HAP-1 (cell line): ENCODE data around the gene PTCD2.
A peak's percentile ranks its signal among the peaks of the same experiment; 100 is the strongest.

Experiments used
- DNase-seq, 2 experiments: peaks; one replicate each; pipeline ENCODE4 v3.0.0-alpha.2; 2016 to 2020; ENCODE audit warnings: low spot score in 2 of 2
- H3K27me3 ChIP-seq: fragments of 250-450 bp; sonication (Bioruptor Pico); 2 replicates; pipeline ENCODE4 v1.5.1; 2020; ENCODE audit warnings: low read depth, mild to moderate bottlenecking, moderate library complexity
- H3K36me3 ChIP-seq: fragments of 250-450 bp; sonication (Bioruptor Pico); replicated peaks from 2 replicates; pipeline ENCODE4 v1.5.1; 2020; ENCODE audit warnings: mild to moderate bottlenecking
- H3K4me1 ChIP-seq: fragments of 250-450 bp; sonication (Bioruptor Pico); 2 replicates; pipeline ENCODE4 v1.5.1; 2020; ENCODE audit warnings: mild to moderate bottlenecking
- H3K4me3 ChIP-seq: fragments of 250-450 bp; sonication (Bioruptor Pico); 2 replicates; pipeline ENCODE4 v1.5.1; 2020; ENCODE audit warnings: mild to moderate bottlenecking, moderate library complexity
- H3K9me3 ChIP-seq: fragments of 250-450 bp; sonication (Bioruptor Pico); 2 replicates; pipeline ENCODE4 v1.5.1; 2020; ENCODE audit warnings: mild to moderate bottlenecking, moderate library complexity
- in situ Hi-C: fragments of 300-500 bp; cut with MboI; formaldehyde crosslinking; loops from 3 replicates; pipeline ENCODE4 v1.14.3; 2020; ENCODE audit warnings: low sequenced_read_pairs, inconsistent platforms, mixed read lengths

The PTCD2 gene

GRCh38 chr5:72319976-72320752 lies at the start of gene PTCD2, which contains the start of gene MRPS27:
TSS of gene PTCD2 (plus strand) at chr5:72320373. CDS start at chr5:72320383, 10 bp downstream.
TSS of gene MRPS27 (minus strand) at chr5:72320240. CDS start at chr5:72320221, 19 bp downstream.
- in situ Hi-C loops = loop anchor here (10.0 to 25.0 kb wide), 2 partner anchors 175 to 733 kb away; partner anchors contain the start of gene MCCC2
- H3K27me3 ChIP-seq = no peaks in the 10 kb centered on the region
- peak within 1 kb of the TSS; percentile 84 for H3K4me3 ChIP-seq
- H3K4me1 ChIP-seq = peaks cover 9% of the 10 kb centered on the region
- H3K36me3 ChIP-seq = peaks cover 14% of the 10 kb centered on the region
- H3K9me3 ChIP-seq = no peaks in the 10 kb centered on the region
- peak; percentile 94 to 98 for DNase-seq

GRCh38 chr5:72271702-72272101 lies 48.5 kb upstream of the PTCD2 start:
- Histone ChIP-seq H3K27me3 (no peaks in the 10 kb centered on the region), H3K4me1 (no peaks in the 10 kb centered on the region), H3K36me3 (peaks cover 3% of the 10 kb centered on the region), H3K9me3 (no peaks in the 10 kb centered on the region), H3K4me3 (no peak overlapping the region)
- in situ Hi-C loops = no loop called here
- DNase-seq = no peak

- DNase-seq = no peak
- in situ Hi-C loops = no loop called here
- no peak overlapping the region for H3K4me3 ChIP-seq
- H3K4me1 ChIP-seq = no peaks in the 10 kb centered on the region
- no peaks in the 10 kb centered on the region for H3K9me3 ChIP-seq
- H3K27me3 ChIP-seq = no peaks in the 10 kb centered on the region
- peaks cover 3% of the 10 kb centered on the region for H3K36me3 ChIP-seq
Observed at GRCh38 chr5:72272398-72272797, 47.8 kb upstream of the PTCD2 start.

- no peaks in the 10 kb centered on the region for H3K27me3 ChIP-seq
- no peaks in the 10 kb centered on the region for H3K9me3 ChIP-seq
- H3K4me1 ChIP-seq = no peaks in the 10 kb centered on the region
- no peak overlapping the region for H3K4me3 ChIP-seq
- in situ Hi-C loops = no loop called here
- H3K36me3 ChIP-seq = peaks cover 3% of the 10 kb centered on the region
- DNase-seq = no peak
Observed at GRCh38 chr5:72273547-72273946, 46.6 kb upstream of the PTCD2 start.

GRCh38 chr5:72276219-72276752 lies 43.9 kb upstream of the PTCD2 start:
- Histone ChIP-seq H3K4me1 (no peaks in the 10 kb centered on the region), H3K27me3 (no peaks in the 10 kb centered on the region), H3K36me3 (peaks cover under 1% of the 10 kb centered on the region), H3K4me3 (no peak overlapping the region), H3K9me3 (no peaks in the 10 kb centered on the region)
- no peak for DNase-seq
- in situ Hi-C loops = no loop called here

GRCh38 chr5:72280581-72281069 lies 39.5 kb upstream of the PTCD2 start:
- H3K36me3 ChIP-seq = peaks cover 7% of the 10 kb centered on the region

GRCh38 chr5:72281430-72281763 lies 38.8 kb upstream of the PTCD2 start:
- DNase-seq = no peak
- no peaks in the 10 kb centered on the region for H3K27me3 ChIP-seq
- H3K36me3 ChIP-seq = peaks cover 7% of the 10 kb centered on the region
- in situ Hi-C loops = no loop called here
- no peak overlapping the region for H3K4me3 ChIP-seq
- H3K9me3 ChIP-seq = no peaks in the 10 kb centered on the region
- H3K4me1 ChIP-seq = peaks cover 5% of the 10 kb centered on the region; the same call in 1 of the 2 replicates

More at GRCh38 chr5:72280581-72281069, 39.5 kb upstream of the PTCD2 start:
- peak in 1 of 2 experiments; percentile 37 for DNase-seq
- Histone ChIP-seq H3K4me3 (no peak overlapping the region), H3K4me1 (peaks cover 5% of the 10 kb centered on the region; the same call in 1 of the 2 replicates), H3K27me3 (no peaks in the 10 kb centered on the region), H3K9me3 (no peaks in the 10 kb centered on the region)
- in situ Hi-C loops = no loop called here

- no peak for DNase-seq
- peaks cover 5% of the 10 kb centered on the region; the same call in 1 of the 2 replicates for H3K4me1 ChIP-seq
- no peaks in the 10 kb centered on the region for H3K9me3 ChIP-seq
- in situ Hi-C loops = no loop called here
- H3K27me3 ChIP-seq = no peaks in the 10 kb centered on the region
- H3K4me3 ChIP-seq = no peak overlapping the region
- peaks cover 7% of the 10 kb centered on the region for H3K36me3 ChIP-seq
Observed at GRCh38 chr5:72281764-72282499, 38.2 kb upstream of the PTCD2 start.

- H3K9me3 ChIP-seq = no peaks in the 10 kb centered on the region
- no peak overlapping the region for H3K4me3 ChIP-seq
- no peak for DNase-seq
- H3K36me3 ChIP-seq = peaks cover 10% of the 10 kb centered on the region
- no peaks in the 10 kb centered on the region for H3K27me3 ChIP-seq
- in situ Hi-C loops = no loop called here
- H3K4me1 ChIP-seq = peaks cover 5% of the 10 kb centered on the region; the same call in 1 of the 2 replicates
Observed at GRCh38 chr5:72282878-72283277, 37.3 kb upstream of the PTCD2 start.

GRCh38 chr5:72283358-72283757 lies 36.8 kb upstream of the PTCD2 start:
- H3K4me1 ChIP-seq = peaks cover 5% of the 10 kb centered on the region; the same call in 1 of the 2 replicates
- in situ Hi-C loops = no loop called here
- no peaks in the 10 kb centered on the region for H3K27me3 ChIP-seq
- peaks cover 10% of the 10 kb centered on the region for H3K36me3 ChIP-seq
- no peak overlapping the region for H3K4me3 ChIP-seq
- no peaks in the 10 kb centered on the region for H3K9me3 ChIP-seq
- no peak for DNase-seq

GRCh38 chr5:72284559-72285423 lies 35.4 kb upstream of the PTCD2 start:
- no peak overlapping the region for H3K4me3 ChIP-seq
- H3K27me3 ChIP-seq = no peaks in the 10 kb centered on the region
- in situ Hi-C loops = no loop called here
- no peak for DNase-seq
- H3K36me3 ChIP-seq = peaks cover 13% of the 10 kb centered on the region
- no peaks in the 10 kb centered on the region for H3K9me3 ChIP-seq
- peaks cover 5% of the 10 kb centered on the region; the same call in 1 of the 2 replicates for H3K4me1 ChIP-seq

- Histone ChIP-seq H3K36me3 (peaks cover 15% of the 10 kb centered on the region), H3K4me1 (peaks cover 5% of the 10 kb centered on the region; the same call in 1 of the 2 replicates), H3K9me3 (no peaks in the 10 kb centered on the region), H3K27me3 (no peaks in the 10 kb centered on the region), H3K4me3 (no peak overlapping the region)
- in situ Hi-C loops = no loop called here
- no peak for DNase-seq
Observed at GRCh38 chr5:72285424-72285821, 34.8 kb upstream of the PTCD2 start.

GRCh38 chr5:72286798-72287197 lies 33.4 kb upstream of the PTCD2 start:
- no peaks in the 10 kb centered on the region for H3K9me3 ChIP-seq
- H3K27me3 ChIP-seq = no peaks in the 10 kb centered on the region
- H3K4me1 ChIP-seq = peaks cover 3% of the 10 kb centered on the region; the same call in 1 of the 2 replicates
- in situ Hi-C loops = no loop called here
- H3K36me3 ChIP-seq = peaks cover 9% of the 10 kb centered on the region
- no peak overlapping the region for H3K4me3 ChIP-seq
- DNase-seq = no peak
